NCI-H1930 (cell line): ENCODE measurements around the gene CLDN5.

Experiments
- DNase-seq, 2 experiments: peaks; one replicate each; lab custom pipeline; 2025; lab: John Stamatoyannopoulos, UW

CLDN5 gene

GRCh38 chr22:19522190-19522880, 1.9 kb downstream of the CLDN5 start:
- DNase-seq: no peak

- DNase-seq: no peak
Measured at GRCh38 chr22:19520566-19521305, 3.5 kb downstream of the CLDN5 start.

- DNase-seq: no peak
Measured at GRCh38 chr22:19520007-19520406, 4.2 kb downstream of the CLDN5 start.

- no peak for DNase-seq
Measured at GRCh38 chr22:19519041-19519926, 4.9 kb downstream of the CLDN5 start.

- DNase-seq: no peak
Measured at GRCh38 chr22:19518635-19519034, 5.6 kb downstream of the CLDN5 start.

- no peak for DNase-seq
Measured at GRCh38 chr22:19517919-19518611, 6.1 kb downstream of the CLDN5 start.

- DNase-seq: no peak
Measured at GRCh38 chr22:19517171-19517500, 7.1 kb downstream of the CLDN5 start.

- DNase-seq: no peak
Measured at GRCh38 chr22:19516378-19517170, 7.6 kb downstream of the CLDN5 start.

- no peak for DNase-seq
Measured at GRCh38 chr22:19515654-19516377, 8.4 kb downstream of the CLDN5 start.

- no peak for DNase-seq
Measured at GRCh38 chr22:19514831-19515565, 9.2 kb downstream of the CLDN5 start.

- no peak for DNase-seq
Measured at GRCh38 chr22:19513823-19514222, 10.4 kb downstream of the CLDN5 start.

- DNase-seq: no peak
Measured at GRCh38 chr22:19510919-19511341, 13.3 kb downstream of the CLDN5 start.

- DNase-seq: no peak
Measured at GRCh38 chr22:19509923-19510322, 14.3 kb downstream of the CLDN5 start.

- no peak for DNase-seq
Measured at GRCh38 chr22:19509191-19509590, 15.0 kb downstream of the CLDN5 start.

GRCh38 chr22:19508024-19508776, 16.0 kb downstream of the CLDN5 start:
- no peak for DNase-seq

GRCh38 chr22:19507534-19507861, 16.7 kb downstream of the CLDN5 start:
- no peak for DNase-seq

- no peak for DNase-seq
Measured at GRCh38 chr22:19506212-19506611, 18.0 kb downstream of the CLDN5 start.

- no peak for DNase-seq
Measured at GRCh38 chr22:19505735-19506126, 18.5 kb downstream of the CLDN5 start.
